CD14-positive monocyte (primary cell): ENCODE data around the gene TGFBR3. TPM values are rescaled to one million over a fixed set of nuclear protein-coding genes. Genes with fewer than 3 reads are reported as not detected.

Experiments
- DNase-seq, 3 donors: peaks; one replicate each; pipeline ENCODE4 v3.0.0-alpha.2; 2011 to 2022
- H2AFZ ChIP-seq: 2 replicates; pipeline ENCODE4 v1.6.0; 2012; ENCODE audit warnings: mild to moderate bottlenecking, low read depth, low read length, inconsistent platforms; ENCODE audit not compliant: insufficient read depth, poor library complexity, severe bottlenecking
- H3K27ac ChIP-seq, 2 donors: 1 replicate in 1 of 2; 2 replicates in 1 of 2; pipeline ENCODE4 v1.5.1; 2012 to 2013; ENCODE audit warnings: low read length in 2 of 2, control low read depth in 1 of 2, inconsistent platforms in 1 of 2, low read depth in 1 of 2, mild to moderate bottlenecking in 1 of 2
- H3K27me3 ChIP-seq, 2 donors: one replicate each; pipeline versions ENCODE4 v1.6.0 to v1.6.1; 2011 to 2013; ENCODE audit warnings: low read length in 2 of 2; ENCODE audit not compliant: control insufficient read depth in 2 of 2, insufficient read depth in 2 of 2
- H3K36me3 ChIP-seq, 2 donors: replicated peaks in 1 of 2; 1 replicate in 1 of 2; 2 replicates in 1 of 2; pipeline versions ENCODE4 v1.5.1 to v1.6.1; 2012 to 2013; ENCODE audit warnings: low read length in 2 of 2, control low read depth in 1 of 2, inconsistent platforms in 1 of 2, mild to moderate bottlenecking in 1 of 2; ENCODE audit not compliant: insufficient read depth in 2 of 2, control insufficient read depth in 1 of 2
- H3K4me1 ChIP-seq, 2 donors: 1 replicate in 1 of 2; 2 replicates in 1 of 2; pipeline versions ENCODE4 v1.5.1 to v1.6.1; 2012 to 2013; ENCODE audit warnings: low read length in 2 of 2, control low read depth in 1 of 2, inconsistent platforms in 1 of 2, mild to moderate bottlenecking in 1 of 2, moderate library complexity in 1 of 2; ENCODE audit not compliant: insufficient read depth in 2 of 2, control insufficient read depth in 1 of 2
- H3K4me2 ChIP-seq: replicated peaks from 2 replicates; pipeline ENCODE3; 2012; ENCODE audit warnings: low read length, moderate library complexity, mild to moderate bottlenecking; ENCODE audit not compliant: poor library complexity, severe bottlenecking; ENCODE audit errors: extremely low read depth
- H3K4me3 ChIP-seq, 3 experiments: fragments of 200-600 bp in 1 of 3; sonication (generic) in 1 of 3; replicated peaks in 1 of 3; 1 replicate in 2 of 3; 2 replicates in 1 of 3; pipeline ENCODE4 v1.5.1; 2011 to 2013; ENCODE audit warnings: low read length in 3 of 3, mild to moderate bottlenecking in 3 of 3, control low read depth in 2 of 3, low read depth in 2 of 3, inconsistent platforms in 1 of 3, moderate library complexity in 1 of 3
- H3K79me2 ChIP-seq: 2 replicates; pipeline ENCODE4 v1.6.0; 2012; ENCODE audit warnings: mild to moderate bottlenecking, control low read depth, inconsistent platforms, low read length, moderate library complexity; ENCODE audit not compliant: insufficient read depth
- H3K9ac ChIP-seq: 2 replicates; pipeline ENCODE4 v1.6.0; 2017; ENCODE audit warnings: low read length, mild to moderate bottlenecking; ENCODE audit not compliant: insufficient read depth, poor library complexity, severe bottlenecking
- H3K9me3 ChIP-seq, 2 donors: replicated peaks in 1 of 2; 1 replicate in 1 of 2; 2 replicates in 1 of 2; pipeline versions ENCODE4 v1.5.1 to v1.6.1; 2012 to 2013; ENCODE audit warnings: low read length in 2 of 2, control low read depth in 1 of 2; ENCODE audit not compliant: control insufficient read depth in 1 of 2, insufficient read depth in 1 of 2
- H4K20me1 ChIP-seq: 2 replicates; pipeline ENCODE4 v1.6.0; 2012; ENCODE audit warnings: mild to moderate bottlenecking, low read length, control low read depth, moderate library complexity; ENCODE audit not compliant: insufficient read depth
- H3K27ac Mint-ChIP-seq, 7 donors: one replicate each; pipeline ENCODE4 v1.8.0; 2020; ENCODE audit warnings: mild to moderate bottlenecking in 7 of 7, mixed read lengths in 7 of 7, moderate library complexity in 6 of 7, inconsistent platforms in 2 of 7
- H3K27me3 Mint-ChIP-seq, 3 donors: one replicate each; pipeline ENCODE4 v1.8.0; 2021 to 2022; ENCODE audit warnings: low read depth in 3 of 3, mild to moderate bottlenecking in 3 of 3, mixed read lengths in 3 of 3, moderate library complexity in 3 of 3, inconsistent platforms in 1 of 3
- H3K36me3 Mint-ChIP-seq, 2 donors: one replicate each; pipeline ENCODE4 v1.8.0; 2020; ENCODE audit warnings: mixed read lengths in 2 of 2, inconsistent platforms in 1 of 2, mild to moderate bottlenecking in 1 of 2
- H3K4me1 Mint-ChIP-seq: one replicate; pipeline ENCODE4 v1.8.0; 2020; ENCODE audit warnings: mild to moderate bottlenecking, mixed read lengths
- H3K4me3 Mint-ChIP-seq, 2 donors: one replicate each; pipeline ENCODE4 v1.8.0; 2020; ENCODE audit warnings: mild to moderate bottlenecking in 2 of 2, mixed read lengths in 2 of 2, moderate library complexity in 1 of 2
- H3K9me3 Mint-ChIP-seq, 7 donors: one replicate each; pipeline ENCODE4 v1.8.0; 2020 to 2022; ENCODE audit warnings: mixed read lengths in 7 of 7, mild to moderate bottlenecking in 6 of 7, moderate library complexity in 6 of 7, inconsistent platforms in 2 of 7
- CTCF ChIP-seq: fragments of 200-600 bp; IDR thresholded peaks from one replicate; pipeline ENCODE4 v1.8.0; 2022; ENCODE audit warnings: antibody characterized with exemption, mild to moderate bottlenecking
- WGBS: methylation state at CpG from one replicate; pipeline ENCODE4 v1.1.5; 2013; ENCODE audit warnings: missing lambda C conversion rate; ENCODE audit not compliant: insufficient coverage; 5-methylcytosine and 5-hydroxymethylcytosine counted together
- intact Hi-C, 2 donors: fragments of 100-400 bp; cut with micrococcal nuclease; formaldehyde crosslinking; loops; one replicate each; pipeline versions ENCODE4 v1.15.0 to v1.15.1; 2023
- polyA plus RNA-seq, 3 donors: library from polyadenylated mRNA; depleted of rRNA in 1 of 3; unstranded in 2 of 3; stranded (reverse) in 1 of 3; fragments of 300-500 nt in 2 of 3; fragments of >200 nt in 1 of 3; fragmentation: Illumina TruSeq in 2 of 3; gene quantifications; 1 replicate in 2 of 3; 2 replicates in 1 of 3; pipeline ENCODE4 v1.2.3, GENCODE V29; 2012 to 2021

Gene TGFBR3
- polyA plus RNA-seq, 3 donors, result 0.09 to 0.28 (median 0.20) TPM

GRCh38 chr1:91691525-91691924, 194.4 kb downstream of the TGFBR3 start:
- H3K9me3 Mint-ChIP-seq, result peaks cover 0 to 3% (median 0%) of the 10 kb centered on the region in 7 donors
- H3K9ac ChIP-seq, result no peak overlapping the region
- H3K27me3 Mint-ChIP-seq, result peaks cover 0 to 7% (median 2%) of the 10 kb centered on the region in 3 donors
- H3K36me3 ChIP-seq, result no peaks in the 10 kb centered on the region
- H3K9me3 ChIP-seq, result no peaks in the 10 kb centered on the region
- no peaks in the 10 kb centered on the region for H3K27me3 ChIP-seq
- no peaks in the 10 kb centered on the region for H4K20me1 ChIP-seq
- no peak for TF ChIP-seq CTCF
- WGBS, result no CpG with 5 or more reads among the region's 4 CpGs
- no peak for DNase-seq
- no peak overlapping the region for H3K4me2 ChIP-seq
- no peaks in the 10 kb centered on the region for H3K4me1 ChIP-seq
- H3K27ac ChIP-seq, result no peak overlapping the region
- no peaks in the 10 kb centered on the region for H3K79me2 ChIP-seq
- H3K27ac Mint-ChIP-seq, result peak overlapping the region in 1 of 7 donors; percentile 0
- intact Hi-C loops, result no loop called here
- peak overlapping the region in 1 of 2 donors; percentile 58 for H3K4me3 Mint-ChIP-seq
- no peak overlapping the region for H3K4me3 ChIP-seq
- H3K36me3 Mint-ChIP-seq, result no peaks in the 10 kb centered on the region
- H2AFZ ChIP-seq, result no peak overlapping the region
- peaks cover 3% of the 10 kb centered on the region for H3K4me1 Mint-ChIP-seq

- Histone ChIP-seq H3K9me3 (no peaks in the 10 kb centered on the region), H4K20me1 (no peaks in the 10 kb centered on the region), H3K9ac (no peak overlapping the region), H2AFZ (no peak overlapping the region), H3K4me1 (no peaks in the 10 kb centered on the region), H3K4me3 (no peak overlapping the region), H3K79me2 (no peaks in the 10 kb centered on the region), H3K36me3 (no peaks in the 10 kb centered on the region), H3K4me2 (no peak overlapping the region), H3K27ac (no peak overlapping the region), H3K27me3 (no peaks in the 10 kb centered on the region)
- intact Hi-C loops, result no loop called here
- 92% methylated on average over 7 of the region's 11 CpGs for WGBS
- Mint-ChIP-seq H3K27me3 (peaks cover 0 to 7% (median 2%) of the 10 kb centered on the region in 3 donors), H3K4me3 (no peak overlapping the region), H3K36me3 (no peaks in the 10 kb centered on the region), H3K9me3 (peaks cover 0 to 3% (median 0%) of the 10 kb centered on the region in 7 donors), H3K4me1 (peaks cover 6% of the 10 kb centered on the region), H3K27ac (no peak overlapping the region)
- DNase-seq, result no peak
- TF ChIP-seq CTCF, result no peak
These were observed 196.1 kb downstream of the TGFBR3 start for GRCh38 chr1:91689641-91690481.
